Keratinocyte (primary cell): ENCODE data around the gene NKIRAS1. TPM values are rescaled to one million over a fixed set of nuclear protein-coding genes. Genes with fewer than 3 reads are reported as not detected.

Source experiments
- DNase-seq: peaks from one replicate; pipeline ENCODE4 v3.0.0-alpha.2; 2011; ENCODE audit warnings: low read depth, missing footprints, low spot score
- FAIRE-seq: peaks from 2 replicates; lab custom pipeline; 2011; peaks lifted over from hg19 to GRCh38; lab: Jason Lieb, UNC
- H2AFZ ChIP-seq: 2 replicates; pipeline ENCODE4 v1.6.0; 2012; ENCODE audit warnings: low read length, control low read depth, inconsistent platforms; ENCODE audit not compliant: control insufficient read depth
- H3K27ac ChIP-seq: 2 replicates; pipeline ENCODE4 v1.5.1; 2011; ENCODE audit warnings: low read length; ENCODE audit not compliant: control insufficient read depth, insufficient read depth
- H3K27me3 ChIP-seq: 3 replicates; pipeline ENCODE4 v1.6.0; 2011; ENCODE audit warnings: low read length; ENCODE audit not compliant: control insufficient read depth, insufficient read depth; ENCODE audit errors: extremely low read depth
- H3K36me3 ChIP-seq, 2 experiments: 2 replicates in 1 of 2; 3 replicates in 1 of 2; pipeline ENCODE4 v1.5.1; 2011; ENCODE audit warnings: low read length in 2 of 2, mild to moderate bottlenecking in 1 of 2; ENCODE audit not compliant: control insufficient read depth in 2 of 2, insufficient read depth in 2 of 2; ENCODE audit errors: extremely low read depth in 1 of 2
- H3K4me1 ChIP-seq: 3 replicates; pipeline ENCODE4 v1.5.1; 2011; ENCODE audit warnings: low read length; ENCODE audit not compliant: control insufficient read depth, insufficient read depth; ENCODE audit errors: extremely low read depth
- H3K4me2 ChIP-seq: 3 replicates; pipeline ENCODE4 v1.6.0; 2011; ENCODE audit warnings: low read depth, low read length; ENCODE audit not compliant: control insufficient read depth, insufficient read depth; ENCODE audit errors: extremely low read depth
- H3K4me3 ChIP-seq, 3 experiments: fragments of 200-600 bp in 1 of 3; sonication (generic) in 1 of 3; 2 replicates in 2 of 3; 3 replicates in 1 of 3; pipeline ENCODE4 v1.5.1; 2011 to 2016; ENCODE audit warnings: low read length in 3 of 3, mild to moderate bottlenecking in 3 of 3, control low read depth in 2 of 3, inconsistent platforms in 1 of 3, low read depth in 1 of 3, mixed read lengths in 1 of 3, mixed run types in 1 of 3, moderate library complexity in 1 of 3; ENCODE audit not compliant: control insufficient read depth in 2 of 3, insufficient read depth in 2 of 3; ENCODE audit errors: extremely low read depth in 1 of 3
- H3K79me2 ChIP-seq: 2 replicates; pipeline ENCODE4 v1.6.0; 2012; ENCODE audit warnings: low read length; ENCODE audit not compliant: control insufficient read depth, insufficient read depth
- H3K9ac ChIP-seq: 3 replicates; pipeline ENCODE4 v1.6.0; 2011; ENCODE audit warnings: low read length; ENCODE audit not compliant: control insufficient read depth, insufficient read depth; ENCODE audit errors: extremely low read depth
- H3K9me1 ChIP-seq: 3 replicates; pipeline ENCODE4 v1.6.0; 2011; ENCODE audit warnings: low read length; ENCODE audit not compliant: control insufficient read depth, insufficient read depth; ENCODE audit errors: extremely low read depth
- H3K9me3 ChIP-seq: 2 replicates; pipeline ENCODE4 v1.5.1; 2012; ENCODE audit warnings: low read depth, low read length; ENCODE audit not compliant: control insufficient read depth
- H4K20me1 ChIP-seq: 3 replicates; pipeline ENCODE4 v1.6.0; 2011; ENCODE audit warnings: low read length; ENCODE audit not compliant: control insufficient read depth, insufficient read depth; ENCODE audit errors: extremely low read depth
- CTCF ChIP-seq, 3 experiments: IDR thresholded peaks in 1 of 3; conservative IDR thresholded peaks in 1 of 3; optimal IDR thresholded peaks in 1 of 3; 2 replicates in 2 of 3; 3 replicates in 1 of 3; pipeline versions ENCODE3 to v1.5.1; 2011; ENCODE audit warnings: low read length in 3 of 3, mild to moderate bottlenecking in 3 of 3, moderate library complexity in 2 of 3, control low read depth in 1 of 3, inconsistent platforms in 1 of 3; ENCODE audit not compliant: insufficient read depth in 2 of 3; ENCODE audit errors: extremely low read depth in 1 of 3
- EZH2 ChIP-seq: IDR thresholded peaks from one replicate; pipeline ENCODE4 v1.6.1; 2012; ENCODE audit warnings: inconsistent platforms, mild to moderate bottlenecking, low read length, moderate library complexity
- dilution Hi-C: fragments of 300-500 bp; cut with MboI; formaldehyde crosslinking; loops from one replicate; pipeline ENCODE4 v1.7.0; 2020; ENCODE audit warnings: low sequenced_read_pairs; ENCODE audit not compliant: extremely low pct_ligation_motif_present
- polyA plus RNA-seq, 5 experiments: library from polyadenylated mRNA; depleted of rRNA in 3 of 5; stranded (reverse) in 3 of 5; stranded (forward) in 1 of 5; unstranded in 1 of 5; fragments of >200 nt; gene quantifications; 1 replicate in 1 of 5; 2 replicates in 3 of 5; 3 replicates in 1 of 5; pipeline versions ENCODE4 v1.2.1 to v1.2.3, GENCODE V29; 2011 to 2012; ENCODE audit warnings: missing spikeins in 2 of 5, low read depth in 1 of 5, low replicate concordance in 1 of 5

Gene NKIRAS1
- polyA plus RNA-seq, 1 donor (not counting 4 experiments of a cell fraction or from before 2014, with no cell fraction given): 10.7 TPM

GRCh38 chr3:23886311-23886710 is 30.5 kb downstream of the NKIRAS1 start:
- Histone ChIP-seq H3K9me3 (no peaks in the 10 kb centered on the region), H3K27me3 (no peaks in the 10 kb centered on the region), H3K79me2 (peaks cover 2% of the 10 kb centered on the region), H3K27ac (no peak overlapping the region), H3K36me3 (peaks cover 0 to 8% of the 10 kb centered on the region in 2 experiments), H3K4me3 (no peak overlapping the region), H3K4me1 (peaks cover 2% of the 10 kb centered on the region), H3K4me2 (no peak overlapping the region), H2AFZ (no peak overlapping the region), H4K20me1 (no peaks in the 10 kb centered on the region), H3K9me1 (no peaks in the 10 kb centered on the region), H3K9ac (no peak overlapping the region)
- no peak for TF ChIP-seq CTCF (optimal IDR thresholded peaks at IDR 0.05 in 1 of 3, IDR thresholded peaks at IDR 0.05 in 1 of 3, conservative IDR thresholded peaks at IDR 0.05 in 1 of 3; ENCODE audit: extremely low read depth in 1 of 3, insufficient read depth in 2 of 3, low read length in 3 of 3)
- no peak for TF ChIP-seq EZH2
- FAIRE-seq (no peak), DNase-seq (no peak)
- dilution Hi-C loops: no loop called here

- Histone ChIP-seq H3K9ac (no peak overlapping the region), H3K27ac (no peak overlapping the region), H3K79me2 (peaks cover 2% of the 10 kb centered on the region), H4K20me1 (no peaks in the 10 kb centered on the region), H3K27me3 (no peaks in the 10 kb centered on the region), H3K9me3 (no peaks in the 10 kb centered on the region), H3K4me1 (peaks cover 2% of the 10 kb centered on the region), H3K4me2 (no peak overlapping the region), H2AFZ (no peak overlapping the region), H3K36me3 (peaks cover 0 to 8% of the 10 kb centered on the region in 2 experiments), H3K9me1 (no peaks in the 10 kb centered on the region), H3K4me3 (no peak overlapping the region)
- no peak for DNase-seq
- dilution Hi-C loops: no loop called here
- FAIRE-seq: no peak
- no peak for TF ChIP-seq EZH2
- no peak for TF ChIP-seq CTCF (optimal IDR thresholded peaks at IDR 0.05 in 1 of 3, IDR thresholded peaks at IDR 0.05 in 1 of 3, conservative IDR thresholded peaks at IDR 0.05 in 1 of 3; ENCODE audit: extremely low read depth in 1 of 3, insufficient read depth in 2 of 3, low read length in 3 of 3)
These were observed 31.6 kb downstream of the NKIRAS1 start for GRCh38 chr3:23885210-23885609.
